MM.1S (cell line): ENCODE results near the gene BPIFB2.

Experiments
- DNase-seq: peaks from one replicate; pipeline ENCODE4 v3.0.0-alpha.2; 2015
- H2AFZ ChIP-seq: fragments of 300-600 bp; sonication (generic); 2 replicates; pipeline ENCODE4 v1.6.0; 2016; ENCODE audit warnings: antibody characterized with exemption, low read length
- H3F3A ChIP-seq: fragments of 300-600 bp; sonication (generic); 2 replicates; pipeline ENCODE4 v1.6.1; 2016; ENCODE audit warnings: mild to moderate bottlenecking, antibody characterized with exemption, low read length, moderate library complexity, mixed read lengths; ENCODE audit not compliant: insufficient read depth
- H3K27ac ChIP-seq: fragments of 300-600 bp; sonication (generic); 2 replicates; pipeline ENCODE4 v1.5.1; 2016; ENCODE audit warnings: mild to moderate bottlenecking, low read length
- H3K27me3 ChIP-seq: fragments of 300-600 bp; sonication (generic); replicated peaks from 2 replicates; pipeline ENCODE4 v1.6.0; 2016; ENCODE audit warnings: low read length; ENCODE audit not compliant: insufficient read depth
- H3K36me3 ChIP-seq: fragments of 300-600 bp; sonication (generic); replicated peaks from 2 replicates; pipeline ENCODE4 v1.6.1; 2016; ENCODE audit warnings: mild to moderate bottlenecking, low read length, mixed read lengths; ENCODE audit not compliant: insufficient read depth
- H3K4me1 ChIP-seq: fragments of 300-600 bp; sonication (generic); 2 replicates; pipeline ENCODE4 v1.6.1; 2016; ENCODE audit warnings: low read length, mixed read lengths
- H3K4me2 ChIP-seq: fragments of 300-600 bp; sonication (generic); 2 replicates; pipeline ENCODE4 v1.6.0; 2016; ENCODE audit warnings: low read depth, low read length
- H3K4me3 ChIP-seq: fragments of 300-600 bp; sonication (generic); 2 replicates; pipeline ENCODE4 v1.5.1; 2016; ENCODE audit warnings: low read length, mixed read lengths
- H3K79me2 ChIP-seq: fragments of 300-600 bp; sonication (generic); 2 replicates; pipeline ENCODE4 v1.6.1; 2016; ENCODE audit warnings: mixed run types, low read length, mixed read lengths
- H3K9ac ChIP-seq: fragments of 300-600 bp; sonication (generic); 2 replicates; pipeline ENCODE4 v1.6.1; 2016; ENCODE audit warnings: low read length, mixed read lengths
- H3K9me2 ChIP-seq: fragments of 300-600 bp; sonication (generic); replicated peaks from 2 replicates; pipeline ENCODE4 v1.6.1; 2016; ENCODE audit warnings: mild to moderate bottlenecking, low read length, mixed read lengths; ENCODE audit not compliant: insufficient read depth
- H3K9me3 ChIP-seq: fragments of 300-600 bp; sonication (generic); replicated peaks from 2 replicates; pipeline ENCODE4 v1.6.1; 2016; ENCODE audit warnings: mild to moderate bottlenecking, low read length, mixed read lengths; ENCODE audit not compliant: insufficient read depth
- H4K20me1 ChIP-seq: fragments of 300-600 bp; sonication (generic); 2 replicates; pipeline ENCODE4 v1.6.1; 2016; ENCODE audit warnings: mild to moderate bottlenecking, low read length, moderate library complexity, mixed read lengths; ENCODE audit not compliant: insufficient read depth
- CTCF ChIP-seq: fragments of 300-600 bp; sonication (generic); IDR thresholded peaks from 2 replicates; pipeline ENCODE4 v1.5.1; 2016; ENCODE audit warnings: antibody characterized with exemption, low read length, mixed read lengths
- EZH2 ChIP-seq: fragments of 300-600 bp; sonication (generic); optimal IDR thresholded peaks from 2 replicates; pipeline ENCODE3; 2017; ENCODE audit warnings: low read depth, mild to moderate bottlenecking, antibody characterized with exemption, low read length, mixed read lengths
- EZH2phosphoT487 ChIP-seq: fragments of 300-600 bp; sonication (generic); IDR thresholded peaks from 2 replicates; pipeline ENCODE4 v1.6.1; 2018; ENCODE audit warnings: antibody characterized with exemption, low read length

BPIFB2 gene

GRCh38 chr20:33012327-33013189, 5.1 kb downstream of the BPIFB2 start:
- H3K79me2 ChIP-seq = no peaks in the 10 kb centered on the region
- H3K9me3 ChIP-seq = no peaks in the 10 kb centered on the region
- no peaks in the 10 kb centered on the region for H3K4me1 ChIP-seq
- no peak for DNase-seq
- no peaks in the 10 kb centered on the region for H4K20me1 ChIP-seq
- no peaks in the 10 kb centered on the region for H3F3A ChIP-seq
- H3K9me2 ChIP-seq = no peaks in the 10 kb centered on the region
- no peak overlapping the region for H3K4me2 ChIP-seq
- peaks cover 97% of the 10 kb centered on the region for H3K27me3 ChIP-seq
- H3K27ac ChIP-seq = no peak overlapping the region
- H2AFZ ChIP-seq = no peak overlapping the region
- H3K9ac ChIP-seq = no peak overlapping the region
- no peak overlapping the region for H3K4me3 ChIP-seq
- H3K36me3 ChIP-seq = no peaks in the 10 kb centered on the region
- TF ChIP-seq EZH2phosphoT487 = no peak
- TF ChIP-seq CTCF = no peak
- TF ChIP-seq EZH2 = no peak

GRCh38 chr20:33013701-33014326, 6.3 kb downstream of the BPIFB2 start:
- Histone ChIP-seq H3K27ac (no peak overlapping the region), H2AFZ (no peak overlapping the region), H3K79me2 (no peaks in the 10 kb centered on the region), H3K36me3 (no peaks in the 10 kb centered on the region), H3K4me2 (no peak overlapping the region), H3K9me3 (no peaks in the 10 kb centered on the region), H4K20me1 (no peaks in the 10 kb centered on the region), H3K4me1 (no peaks in the 10 kb centered on the region), H3F3A (no peaks in the 10 kb centered on the region), H3K27me3 (peaks cover 97% of the 10 kb centered on the region), H3K9me2 (no peaks in the 10 kb centered on the region), H3K9ac (no peak overlapping the region), H3K4me3 (no peak overlapping the region)
- DNase-seq = no peak
- TF ChIP-seq EZH2 = no peak
- TF ChIP-seq CTCF = no peak

- Histone ChIP-seq H3K79me2 (no peaks in the 10 kb centered on the region), H3F3A (no peaks in the 10 kb centered on the region), H3K9me3 (no peaks in the 10 kb centered on the region), H3K27ac (no peak overlapping the region), H3K4me3 (no peak overlapping the region), H3K4me1 (no peaks in the 10 kb centered on the region), H3K9me2 (no peaks in the 10 kb centered on the region), H4K20me1 (no peaks in the 10 kb centered on the region), H3K4me2 (no peak overlapping the region), H2AFZ (no peak overlapping the region), H3K27me3 (peaks cover 97% of the 10 kb centered on the region), H3K9ac (no peak overlapping the region), H3K36me3 (no peaks in the 10 kb centered on the region)
- no peak for TF ChIP-seq EZH2phosphoT487
- no peak for DNase-seq
Measured at GRCh38 chr20:33014336-33015113, 7.0 kb downstream of the BPIFB2 start.
